Fibroblast of gingiva (primary cell): ENCODE data around the gene PCARE.

Source experiments
- DNase-seq: peaks from one replicate; pipeline ENCODE4 v3.0.0-alpha.2; 2011; ENCODE audit warnings: low read depth

The PCARE gene

GRCh38 chr2:29063056-29063455 is 11.3 kb downstream of the PCARE start:
- DNase-seq: no peak

DNA sequence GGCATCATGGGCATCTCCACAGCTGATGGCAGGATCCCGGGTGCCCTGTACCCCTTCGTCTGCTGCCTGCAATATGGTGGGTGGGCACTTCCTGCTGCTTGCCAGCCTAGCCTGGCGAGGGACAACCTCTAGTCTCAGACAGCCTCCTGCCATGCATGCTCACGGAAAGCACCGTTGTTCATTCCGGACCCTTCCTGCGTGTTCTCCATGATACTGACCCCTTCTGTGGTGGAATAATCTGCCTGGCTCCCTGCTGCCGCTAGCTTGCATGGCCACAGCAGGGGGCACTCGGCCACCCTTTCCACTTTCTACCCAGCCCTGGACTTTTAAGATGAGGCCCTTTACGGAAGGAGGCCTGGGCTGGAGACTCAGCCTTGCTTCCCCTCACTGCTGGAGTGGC is 12.0 kb downstream of the PCARE start:
- no peak for DNase-seq

GRCh38 chr2:29061616-29062015 is 12.7 kb downstream of the PCARE start:
- DNase-seq: no peak

- DNase-seq: no peak
Observed at GRCh38 chr2:29061176-29061575, 13.1 kb downstream of the PCARE start.

DNA sequence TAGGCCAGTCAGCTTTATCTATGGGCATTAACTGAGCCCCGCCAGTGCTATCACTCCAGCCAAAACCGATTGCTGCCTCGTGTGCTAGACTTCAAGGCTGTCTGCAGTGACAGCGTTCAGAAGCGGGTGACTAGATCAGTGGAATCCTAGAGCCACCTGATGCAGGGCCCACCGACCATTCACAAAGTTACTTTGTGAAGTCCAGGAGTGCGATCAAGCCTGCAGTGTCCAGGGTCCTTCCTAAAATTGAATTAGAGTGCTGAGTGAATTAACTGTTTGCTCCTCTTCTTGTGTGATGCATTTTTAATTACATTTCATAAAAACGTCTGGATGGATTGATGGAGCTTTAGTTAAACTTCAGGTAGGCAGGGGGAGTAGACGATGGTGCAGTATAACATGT is 13.9 kb downstream of the PCARE start:
- DNase-seq: no peak

DNA sequence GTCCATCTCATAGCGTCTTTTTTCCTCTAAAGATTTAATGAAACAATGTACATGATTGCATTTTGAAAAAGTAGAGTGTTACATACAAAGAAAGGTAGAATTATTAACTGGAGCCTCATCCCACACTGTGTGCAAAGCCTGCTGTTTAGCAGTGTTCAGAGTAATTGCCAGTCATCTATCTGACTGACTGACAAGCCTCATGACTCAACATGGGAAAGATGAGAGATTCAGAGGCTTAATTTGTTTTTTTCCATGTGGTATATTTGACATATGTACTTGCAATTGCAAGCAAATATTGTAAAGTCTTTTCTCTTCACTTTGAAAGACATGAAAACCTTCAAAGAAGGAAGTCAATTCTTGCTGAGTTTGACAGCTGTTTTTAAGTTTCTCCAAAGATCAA is 14.7 kb downstream of the PCARE start:
- DNase-seq: no peak

GRCh38 chr2:29057006-29057405 is 17.3 kb downstream of the PCARE start:
- no peak for DNase-seq

DNA sequence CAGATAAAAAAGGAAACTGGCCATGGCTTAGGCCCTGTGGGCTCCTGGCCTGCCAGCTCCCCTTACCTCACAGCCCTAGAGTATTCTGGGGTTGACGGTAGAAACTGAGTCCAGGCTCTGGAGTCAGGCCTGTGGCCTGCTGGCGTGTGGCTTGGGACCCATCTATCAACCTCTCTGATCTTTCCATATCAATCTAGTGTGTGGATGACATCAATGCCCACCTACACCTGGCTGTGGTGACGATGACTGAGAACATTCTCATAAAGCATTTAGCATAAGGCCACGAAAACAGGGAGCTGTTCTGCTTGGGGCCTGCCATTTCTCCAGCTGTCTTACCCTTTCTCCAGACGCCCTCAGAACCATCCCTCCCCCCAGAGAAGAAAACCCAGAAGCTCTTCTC is 17.9 kb downstream of the PCARE start:
- no peak for DNase-seq

DNA sequence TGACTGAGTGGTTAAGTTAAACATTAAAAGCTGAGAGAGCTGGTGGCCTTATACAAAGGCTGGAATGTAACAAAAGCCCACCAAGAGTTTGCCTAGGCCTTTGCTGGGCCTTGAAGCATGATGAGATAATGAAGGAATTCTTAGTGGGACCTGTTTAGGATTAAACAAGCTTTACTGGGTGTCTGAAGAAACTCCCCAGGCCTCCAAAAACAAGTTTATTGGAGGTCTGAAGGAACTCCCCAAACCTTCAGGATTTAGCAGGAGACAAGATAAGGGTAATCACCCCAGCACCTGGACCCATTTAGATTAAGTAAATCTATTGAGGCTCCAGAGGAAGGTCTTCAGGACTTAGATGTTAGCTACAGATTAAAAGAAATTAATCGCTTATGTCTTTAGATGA is 18.7 kb downstream of the PCARE start:
- no peak for DNase-seq

DNA sequence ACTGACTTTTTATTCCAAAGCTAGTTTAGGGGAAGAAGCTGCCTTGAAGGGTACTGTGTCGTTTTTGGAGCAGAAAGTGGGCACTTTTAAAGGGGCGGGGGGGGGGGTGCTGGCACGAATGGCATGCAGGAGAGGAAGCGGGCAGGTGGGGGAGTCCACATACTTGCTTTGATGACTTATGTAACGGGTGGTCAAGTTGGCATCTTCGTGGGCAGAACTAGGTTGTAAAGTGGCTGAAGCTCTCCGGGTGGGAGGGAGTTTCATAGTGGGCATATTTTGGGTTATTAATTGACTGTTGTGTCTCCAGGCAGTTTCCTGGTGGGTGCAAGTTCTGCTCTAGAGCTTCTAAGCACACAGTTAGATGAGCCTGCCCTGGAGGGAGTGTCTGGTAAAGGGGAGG is 19.9 kb downstream of the PCARE start:
- no peak for DNase-seq

DNA sequence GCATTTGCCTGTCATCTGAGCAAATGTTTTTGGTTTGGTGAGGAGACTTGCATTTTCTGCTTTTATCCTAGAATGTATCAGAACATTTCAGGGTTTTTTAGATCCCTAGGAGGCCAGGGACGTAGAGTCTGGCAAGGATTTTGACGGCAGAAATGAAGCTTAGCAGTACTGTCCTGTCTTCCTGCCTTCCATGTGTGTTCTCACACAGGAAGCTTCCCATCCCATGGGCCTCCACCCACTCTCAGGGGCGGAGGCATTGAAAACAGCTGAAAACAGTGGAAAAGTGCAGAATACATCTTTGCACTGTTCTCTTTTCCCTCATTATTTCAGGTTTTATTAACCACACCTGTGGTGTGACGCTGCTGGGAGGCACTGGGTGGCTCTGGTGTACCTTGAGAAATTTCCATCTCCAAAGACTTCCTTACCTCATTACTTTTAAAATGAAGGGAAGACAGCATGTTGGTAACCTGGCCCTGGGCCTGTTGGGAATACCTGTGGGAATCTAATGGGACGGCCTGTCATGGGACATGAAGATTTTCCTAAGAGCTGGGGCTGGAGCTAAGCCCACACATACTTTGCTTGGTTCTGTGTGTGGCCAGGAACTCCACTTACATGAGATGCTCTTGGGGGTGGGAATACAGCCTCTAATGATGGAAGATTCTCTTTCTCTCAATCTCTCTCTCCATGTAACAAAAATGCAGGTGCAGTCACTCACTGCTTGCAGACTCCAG is 20.5 kb downstream of the PCARE start:
- DNase-seq: no peak

GRCh38 chr2:29053223-29053622 is 21.1 kb downstream of the PCARE start:
- no peak for DNase-seq

- DNase-seq: no peak
Observed at GRCh38 chr2:29052807-29053206, 21.5 kb downstream of the PCARE start.

DNA sequence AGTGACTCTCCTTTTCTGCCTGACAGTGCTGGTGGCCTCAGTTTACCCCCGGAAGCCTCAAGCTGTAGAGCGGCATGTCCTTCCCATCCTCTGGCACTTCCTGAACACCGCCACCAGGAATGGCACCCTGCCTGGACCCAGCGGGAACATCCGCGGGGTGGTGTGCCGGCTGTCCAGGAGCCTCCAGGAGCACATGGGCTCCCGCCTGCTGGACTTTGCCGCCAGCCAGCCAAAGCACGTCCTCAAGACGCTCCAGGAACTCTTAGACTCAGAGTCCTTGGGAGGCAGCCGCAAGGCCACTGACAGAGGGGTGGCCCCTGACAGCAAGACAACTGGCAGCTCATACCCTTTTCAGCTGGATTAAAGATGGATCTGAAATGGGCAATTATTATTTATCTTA is 22.6 kb downstream of the PCARE start:
- DNase-seq: no peak

DNA sequence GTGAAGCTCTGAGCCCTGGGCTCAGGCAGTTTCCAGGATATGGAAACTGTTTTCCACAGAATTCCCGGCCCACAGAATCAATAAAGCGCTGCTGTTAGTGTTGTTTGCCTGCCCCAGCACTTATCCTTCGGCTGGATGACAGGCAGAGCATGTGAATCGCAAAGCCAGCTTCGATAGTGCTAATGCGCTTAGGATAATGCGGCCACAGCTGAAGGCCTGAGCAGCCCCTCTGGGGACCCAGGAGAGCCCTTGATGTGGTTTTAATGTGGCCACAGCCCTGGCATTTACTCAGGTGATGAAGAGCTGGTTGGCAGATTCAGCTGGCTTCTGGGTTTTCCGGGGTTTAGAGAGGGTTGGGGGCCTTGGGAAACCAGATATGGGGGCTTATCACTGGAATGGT is 23.7 kb downstream of the PCARE start:
- no peak for DNase-seq

DNA sequence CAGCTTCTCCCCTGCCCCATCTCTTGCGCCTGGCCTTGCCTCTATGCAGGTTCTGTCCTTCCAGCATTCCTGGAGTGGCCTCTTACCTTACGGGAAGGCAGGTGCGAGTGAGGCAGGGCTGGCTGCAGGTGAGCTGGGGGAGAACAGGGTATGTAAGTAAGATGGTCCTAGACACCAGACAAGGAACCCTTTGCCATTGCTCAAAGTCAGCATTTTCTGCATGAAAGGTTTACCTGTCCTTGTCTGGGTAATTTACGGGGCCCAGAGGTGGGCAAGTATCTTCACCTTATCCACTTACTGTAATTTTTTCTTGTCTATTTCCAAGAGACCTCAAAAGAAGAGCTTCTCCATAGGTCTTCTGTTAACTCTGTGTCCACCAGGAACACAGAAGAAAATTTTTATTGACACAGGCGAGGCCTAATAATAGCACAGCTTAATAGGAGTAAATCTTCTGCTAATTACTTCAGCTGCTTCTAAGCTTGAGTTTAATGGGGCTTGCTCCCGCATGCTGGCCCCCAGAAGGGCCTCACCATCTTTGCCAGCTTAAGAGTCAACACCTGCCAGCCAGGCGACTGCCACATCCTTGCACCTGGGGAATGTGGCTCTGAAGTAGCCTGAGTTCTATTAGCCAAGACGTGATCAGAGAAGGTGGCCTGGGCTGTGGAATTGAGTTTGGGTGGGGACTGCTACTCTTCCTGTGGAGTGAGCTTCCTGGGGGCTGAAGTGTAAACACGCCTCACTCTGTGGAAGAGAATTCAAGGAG is 27.1 kb downstream of the PCARE start:
- no peak for DNase-seq

DNA sequence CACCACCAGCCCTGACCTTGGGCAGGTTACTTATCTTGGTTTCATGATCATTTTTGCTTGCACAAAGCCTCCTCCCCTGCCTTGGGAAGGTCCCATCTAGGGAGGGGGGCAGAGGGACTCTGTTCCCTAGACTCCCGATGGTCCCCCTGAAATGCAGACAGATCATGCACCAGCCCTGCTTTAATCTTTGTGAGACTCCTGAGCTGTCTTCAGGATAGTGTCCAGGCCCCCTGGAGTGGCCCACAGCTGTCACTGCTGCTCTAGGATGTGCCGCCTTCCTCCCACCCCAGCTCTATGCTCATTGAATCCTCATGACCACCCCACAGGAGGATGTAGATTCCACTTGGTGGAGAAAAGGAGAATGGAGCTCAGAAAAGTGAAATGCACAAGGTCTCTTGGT is 28.0 kb downstream of the PCARE start:
- DNase-seq: no peak

GRCh38 chr2:29044459-29044858 is 29.9 kb downstream of the PCARE start:
- no peak for DNase-seq

GRCh38 chr2:29042561-29043075 is 31.7 kb downstream of the PCARE start:
- peak; percentile 9 for DNase-seq

GRCh38 chr2:29041161-29041660 is 33.1 kb downstream of the PCARE start:
- DNase-seq: no peak

GRCh38 chr2:29040552-29040951 is 33.8 kb downstream of the PCARE start:
- DNase-seq: no peak

DNA sequence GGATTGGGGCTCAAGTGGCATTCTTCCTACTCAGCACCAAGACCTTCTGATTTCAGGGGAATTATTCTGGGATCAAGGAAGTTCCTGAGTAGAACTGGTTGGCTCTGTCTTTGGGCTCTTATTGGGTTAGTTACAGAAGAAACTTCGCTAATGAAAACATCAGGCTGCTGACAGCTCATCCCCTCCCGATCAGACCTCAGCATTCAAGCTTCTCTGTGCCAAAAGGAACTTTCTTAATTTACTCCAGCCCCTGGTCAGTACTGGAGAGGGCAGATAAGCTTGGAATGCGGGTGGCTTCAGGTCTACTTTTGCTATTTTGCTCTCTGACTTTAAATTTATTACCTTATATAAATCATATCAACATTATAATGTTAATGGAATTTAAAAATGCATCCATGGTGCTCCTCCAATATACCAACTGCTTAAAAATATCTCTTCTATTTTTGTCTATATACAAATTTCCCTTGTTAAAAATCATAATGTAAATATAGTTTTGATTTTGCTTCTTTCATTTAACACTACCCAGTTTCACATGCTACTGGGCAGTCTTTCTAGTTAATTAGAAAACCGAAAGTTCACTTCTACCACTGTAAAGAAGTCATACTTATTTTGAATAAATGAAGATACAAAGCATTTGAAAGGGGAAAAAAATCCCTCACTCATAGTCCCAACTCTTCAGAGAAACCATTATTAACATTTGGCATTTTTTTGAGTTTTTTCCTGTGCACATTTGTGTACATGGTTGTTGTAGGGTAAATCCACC is 34.4 kb downstream of the PCARE start:
- no peak for DNase-seq
